Stimulated activated memory B cell treated with anti-CD40 and anti-IgM and Interleukin-4, amounts not matched to agents 10 μg/mL and 1 μg/mL and 100 μg/mL, for 72 hours (primary cell): ENCODE measurements around the gene NUPR2.
"Not testable (repeated sequence)": the region's sequence is repeated elsewhere in the genome, so short reads cannot be mapped to it uniquely, and the experiment has no call there.

Source experiments
- ATAC-seq: fragments of 150-1000 bp; cut with Tn5 transposase; 2 replicates; pipeline ENCODE4 v1.10.0; 2021
- H3K27ac Mint-ChIP-seq: one replicate; pipeline ENCODE4 v1.8.0; 2022; ENCODE audit warnings: mild to moderate bottlenecking, mixed read lengths
- H3K27me3 Mint-ChIP-seq: one replicate; pipeline ENCODE4 v1.8.0; 2022; ENCODE audit warnings: mixed read lengths
- H3K36me3 Mint-ChIP-seq: one replicate; pipeline ENCODE4 v1.8.0; 2022; ENCODE audit warnings: mixed read lengths
- H3K4me1 Mint-ChIP-seq: one replicate; pipeline ENCODE4 v1.8.0; 2022; ENCODE audit warnings: mixed read lengths
- H3K4me3 Mint-ChIP-seq: one replicate; pipeline ENCODE4 v1.8.0; 2022; ENCODE audit warnings: mild to moderate bottlenecking, moderate library complexity, mixed read lengths
- H3K9me3 Mint-ChIP-seq: one replicate; pipeline ENCODE4 v1.8.0; 2022; ENCODE audit warnings: mixed read lengths

The NUPR2 gene

GRCh38 chr7:56115852-56116538 is at the start of gene NUPR2:
Gene NUPR2 (minus strand): TSS chr7:56116417. CDS start chr7:56116314, 103 bp downstream.
- peaks cover 43% of the 10 kb centered on the region for H3K27me3 Mint-ChIP-seq
- H3K36me3 Mint-ChIP-seq: no peaks in the 10 kb centered on the region
- H3K4me3 Mint-ChIP-seq: no peak within 1 kb of the TSS
- no peaks in the 10 kb centered on the region for H3K4me1 Mint-ChIP-seq
- no peak within 1 kb of the TSS for H3K27ac Mint-ChIP-seq
- ATAC-seq: no peak
- no peaks in the 10 kb centered on the region for H3K9me3 Mint-ChIP-seq

GRCh38 chr7:56157238-56157790 is 41.1 kb upstream of the NUPR2 start:
- H3K4me1 Mint-ChIP-seq: no peaks in the 10 kb centered on the region
- no peak overlapping the region for H3K4me3 Mint-ChIP-seq
- H3K9me3 Mint-ChIP-seq: peaks cover 16% of the 10 kb centered on the region
- H3K36me3 Mint-ChIP-seq: no peaks in the 10 kb centered on the region
- H3K27ac Mint-ChIP-seq: no peak overlapping the region
- H3K27me3 Mint-ChIP-seq: no peaks in the 10 kb centered on the region
- no peak for ATAC-seq

GRCh38 chr7:56131062-56131461 is 14.8 kb upstream of the NUPR2 start:
- H3K4me3 Mint-ChIP-seq, H3K9me3 Mint-ChIP-seq, H3K36me3 Mint-ChIP-seq, H3K4me1 Mint-ChIP-seq, H3K27ac Mint-ChIP-seq, H3K27me3 Mint-ChIP-seq, ATAC-seq: not testable (repeated sequence)

- H3K27me3 Mint-ChIP-seq: no peaks in the 10 kb centered on the region
Measured at GRCh38 chr7:56127241-56127975, 11.2 kb upstream of the NUPR2 start.

GRCh38 chr7:56125831-56126230 is 9.6 kb upstream of the NUPR2 start:
- H3K27ac Mint-ChIP-seq: no peak overlapping the region
- ATAC-seq: no peak
- H3K9me3 Mint-ChIP-seq: no peaks in the 10 kb centered on the region
- no peaks in the 10 kb centered on the region for H3K36me3 Mint-ChIP-seq
- H3K4me1 Mint-ChIP-seq: no peaks in the 10 kb centered on the region
- no peak overlapping the region for H3K4me3 Mint-ChIP-seq
- peaks cover 6% of the 10 kb centered on the region for H3K27me3 Mint-ChIP-seq

More at GRCh38 chr7:56127241-56127975, 11.2 kb upstream of the NUPR2 start:
- no peak for ATAC-seq
- Mint-ChIP-seq H3K9me3 (no peaks in the 10 kb centered on the region), H3K36me3 (no peaks in the 10 kb centered on the region), H3K27ac (no peak overlapping the region), H3K4me3 (no peak overlapping the region), H3K4me1 (no peaks in the 10 kb centered on the region)

- no peaks in the 10 kb centered on the region for H3K4me1 Mint-ChIP-seq
- H3K27me3 Mint-ChIP-seq: peaks cover 12% of the 10 kb centered on the region
- H3K27ac Mint-ChIP-seq: no peak overlapping the region
- ATAC-seq: no peak
- no peak overlapping the region for H3K4me3 Mint-ChIP-seq
- no peaks in the 10 kb centered on the region for H3K9me3 Mint-ChIP-seq
- H3K36me3 Mint-ChIP-seq: no peaks in the 10 kb centered on the region
Measured at GRCh38 chr7:56124981-56125380, 8.8 kb upstream of the NUPR2 start.

- Mint-ChIP-seq H3K36me3 (no peaks in the 10 kb centered on the region), H3K9me3 (no peaks in the 10 kb centered on the region), H3K27me3 (peaks cover 35% of the 10 kb centered on the region), H3K4me3 (no peak overlapping the region), H3K27ac (no peak overlapping the region), H3K4me1 (no peaks in the 10 kb centered on the region)
- ATAC-seq: no peak
Measured at GRCh38 chr7:56121440-56121839, 5.2 kb upstream of the NUPR2 start.

- not testable (repeated sequence) for H3K36me3 Mint-ChIP-seq, ATAC-seq, H3K4me1 Mint-ChIP-seq, H3K4me3 Mint-ChIP-seq, H3K27ac Mint-ChIP-seq, H3K9me3 Mint-ChIP-seq
- peaks cover 20% of the 10 kb centered on the region for H3K27me3 Mint-ChIP-seq
Measured at GRCh38 chr7:56112244-56112643, 4.0 kb downstream of the NUPR2 start.

GRCh38 chr7:56110611-56111010 is 5.6 kb downstream of the NUPR2 start:
- peaks cover 6% of the 10 kb centered on the region for H3K36me3 Mint-ChIP-seq
- H3K27ac Mint-ChIP-seq: no peak overlapping the region
- no peak for ATAC-seq
- H3K27me3 Mint-ChIP-seq: peaks cover 3% of the 10 kb centered on the region
- H3K9me3 Mint-ChIP-seq: peaks cover 4% of the 10 kb centered on the region
- no peak overlapping the region for H3K4me3 Mint-ChIP-seq
- peaks cover 23% of the 10 kb centered on the region for H3K4me1 Mint-ChIP-seq

GRCh38 chr7:56107954-56108258 is 8.3 kb downstream of the NUPR2 start:
- Mint-ChIP-seq H3K27me3 (no peaks in the 10 kb centered on the region), H3K27ac (peak overlapping the region; percentile 98), H3K4me1 (peaks cover 27% of the 10 kb centered on the region), H3K4me3 (no peak overlapping the region), H3K36me3 (peaks cover 15% of the 10 kb centered on the region), H3K9me3 (peaks cover 4% of the 10 kb centered on the region)
- ATAC-seq: no peak

- Mint-ChIP-seq H3K9me3 (peaks cover 4% of the 10 kb centered on the region), H3K27me3 (no peaks in the 10 kb centered on the region), H3K4me1 (peaks cover 27% of the 10 kb centered on the region), H3K27ac (peak within 1 kb of the TSS; percentile 98), H3K36me3 (peaks cover 16% of the 10 kb centered on the region), H3K4me3 (peak within 1 kb of the TSS; percentile 99)
- ATAC-seq: peak; percentile 100
Measured at GRCh38 chr7:56106108-56107073, 9.8 kb downstream of the NUPR2 start, which contains the start of gene CHCHD2. Gene CHCHD2 (minus strand): TSS chr7:56106476. CDS start chr7:56106413, 63 bp downstream.

- peak overlapping the region; percentile 98 for H3K27ac Mint-ChIP-seq
- ATAC-seq: no peak
- H3K4me3 Mint-ChIP-seq: peak overlapping the region; percentile 99
- H3K9me3 Mint-ChIP-seq: peaks cover 4% of the 10 kb centered on the region
- H3K36me3 Mint-ChIP-seq: peaks cover 24% of the 10 kb centered on the region
- H3K4me1 Mint-ChIP-seq: peaks cover 27% of the 10 kb centered on the region
- H3K27me3 Mint-ChIP-seq: no peaks in the 10 kb centered on the region
Measured at GRCh38 chr7:56105508-56105907, 10.7 kb downstream of the NUPR2 start.

GRCh38 chr7:56104138-56104537 is 12.1 kb downstream of the NUPR2 start:
- peaks cover 27% of the 10 kb centered on the region for H3K4me1 Mint-ChIP-seq
- not testable (repeated sequence) for H3K27ac Mint-ChIP-seq, H3K9me3 Mint-ChIP-seq, H3K27me3 Mint-ChIP-seq, H3K4me3 Mint-ChIP-seq, ATAC-seq
- H3K36me3 Mint-ChIP-seq: peaks cover 37% of the 10 kb centered on the region

GRCh38 chr7:56099653-56100052 is 16.6 kb downstream of the NUPR2 start:
- Mint-ChIP-seq H3K27ac (no peak overlapping the region), H3K4me1 (no peaks in the 10 kb centered on the region), H3K4me3 (no peak overlapping the region), H3K27me3 (no peaks in the 10 kb centered on the region), H3K36me3 (peaks cover 37% of the 10 kb centered on the region), H3K9me3 (no peaks in the 10 kb centered on the region)
- no peak for ATAC-seq
